ENCODE data around the gene TCOF1.

- TF ChIP-seq GATA2 (IDR thresholded peaks at IDR 0.05; ENCODE audit: low read depth, low read length) = no peak
- no peak for TF ChIP-seq GATA3 (IDR thresholded peaks at IDR 0.05; ENCODE audit: low read depth, low read length)
Observed at GRCh38 chr5:150442699-150443080, 85.2 kb downstream of the TCOF1 start.
